Tibial nerve (tissue), 3 donors: Measurements from ENCODE around the gene DDTL.

Experiments
- POLR2A ChIP-seq, 2 donors: fragments of 450-650 bp; IDR thresholded peaks; one replicate each; pipeline ENCODE4 v1.6.1; 2017; ENCODE audit warnings: antibody characterized with exemption in 2 of 2, mild to moderate bottlenecking in 2 of 2, moderate library complexity in 2 of 2
- TF ChIP-seq, protein P1 (sequence below), 5 experiments: fragments of 200-600 bp in 3 of 5; fragments of 450-650 bp in 2 of 5; sonication (generic) in 3 of 5; IDR thresholded peaks; one replicate each; pipeline ENCODE4 v1.5.1; 2016 to 2019; ENCODE audit warnings: antibody characterized with exemption in 5 of 5, mild to moderate bottlenecking in 3 of 5, moderate library complexity in 2 of 5

DNA sequence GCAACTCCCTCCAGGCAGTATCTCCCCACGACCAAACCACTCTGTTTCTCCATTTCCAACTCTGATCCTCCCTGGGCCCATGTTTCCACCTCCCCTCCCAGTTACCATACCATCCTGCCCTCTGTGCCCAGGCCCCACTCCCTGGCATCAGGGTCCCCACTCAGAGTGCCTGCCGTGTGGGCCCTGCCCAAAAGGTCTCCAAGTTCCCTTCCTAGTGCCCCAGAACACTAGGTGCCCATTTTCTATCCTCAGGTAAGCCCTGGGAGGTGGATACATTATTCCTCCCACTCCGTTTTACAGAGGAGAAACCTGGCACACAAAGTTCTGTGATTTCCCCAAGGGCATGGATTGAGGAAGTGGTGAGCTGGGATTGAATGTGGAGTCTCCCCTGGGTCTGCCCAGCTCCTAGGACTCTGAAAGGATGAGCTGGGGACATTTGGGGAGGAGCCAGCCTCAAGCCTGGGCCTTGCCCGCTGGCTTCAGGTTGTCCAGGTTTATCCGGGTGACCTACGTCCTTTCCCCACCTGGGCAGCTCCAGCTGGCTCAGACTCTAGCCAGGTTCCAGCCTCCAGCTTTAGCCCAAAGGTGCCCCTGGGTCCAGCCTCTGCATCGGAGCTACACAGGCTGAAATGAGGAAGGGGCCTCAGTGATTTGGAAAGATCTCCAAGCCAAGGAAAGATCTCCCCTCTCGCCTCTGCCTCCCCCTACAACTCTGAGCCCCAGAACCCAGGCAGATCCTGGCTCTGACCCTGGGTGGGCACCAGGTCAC is 40.7 kb downstream of the DDTL start:
- TF ChIP-seq, protein P1, sequence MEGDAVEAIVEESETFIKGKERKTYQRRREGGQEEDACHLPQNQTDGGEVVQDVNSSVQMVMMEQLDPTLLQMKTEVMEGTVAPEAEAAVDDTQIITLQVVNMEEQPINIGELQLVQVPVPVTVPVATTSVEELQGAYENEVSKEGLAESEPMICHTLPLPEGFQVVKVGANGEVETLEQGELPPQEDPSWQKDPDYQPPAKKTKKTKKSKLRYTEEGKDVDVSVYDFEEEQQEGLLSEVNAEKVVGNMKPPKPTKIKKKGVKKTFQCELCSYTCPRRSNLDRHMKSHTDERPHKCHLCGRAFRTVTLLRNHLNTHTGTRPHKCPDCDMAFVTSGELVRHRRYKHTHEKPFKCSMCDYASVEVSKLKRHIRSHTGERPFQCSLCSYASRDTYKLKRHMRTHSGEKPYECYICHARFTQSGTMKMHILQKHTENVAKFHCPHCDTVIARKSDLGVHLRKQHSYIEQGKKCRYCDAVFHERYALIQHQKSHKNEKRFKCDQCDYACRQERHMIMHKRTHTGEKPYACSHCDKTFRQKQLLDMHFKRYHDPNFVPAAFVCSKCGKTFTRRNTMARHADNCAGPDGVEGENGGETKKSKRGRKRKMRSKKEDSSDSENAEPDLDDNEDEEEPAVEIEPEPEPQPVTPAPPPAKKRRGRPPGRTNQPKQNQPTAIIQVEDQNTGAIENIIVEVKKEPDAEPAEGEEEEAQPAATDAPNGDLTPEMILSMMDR (IDR thresholded peaks at IDR 0.05): no peak
- no peak for TF ChIP-seq POLR2A (IDR thresholded peaks at IDR 0.05)
